Measurements from ENCODE around the gene JPT1.
"Not testable (repeated sequence)": the region's sequence is repeated elsewhere in the genome, so short reads cannot be mapped to it uniquely, and the experiment has no call there.

The JPT1 gene

GRCh38 chr17:75128694-75129505 is 25.4 kb downstream of the JPT1 start:
- DNase-seq (ENCODE audit: low read depth): no peak
- H3K4me3 ChIP-seq (ENCODE audit: low read depth, low read length): no peak overlapping the region
- TF ChIP-seq, protein P1, sequence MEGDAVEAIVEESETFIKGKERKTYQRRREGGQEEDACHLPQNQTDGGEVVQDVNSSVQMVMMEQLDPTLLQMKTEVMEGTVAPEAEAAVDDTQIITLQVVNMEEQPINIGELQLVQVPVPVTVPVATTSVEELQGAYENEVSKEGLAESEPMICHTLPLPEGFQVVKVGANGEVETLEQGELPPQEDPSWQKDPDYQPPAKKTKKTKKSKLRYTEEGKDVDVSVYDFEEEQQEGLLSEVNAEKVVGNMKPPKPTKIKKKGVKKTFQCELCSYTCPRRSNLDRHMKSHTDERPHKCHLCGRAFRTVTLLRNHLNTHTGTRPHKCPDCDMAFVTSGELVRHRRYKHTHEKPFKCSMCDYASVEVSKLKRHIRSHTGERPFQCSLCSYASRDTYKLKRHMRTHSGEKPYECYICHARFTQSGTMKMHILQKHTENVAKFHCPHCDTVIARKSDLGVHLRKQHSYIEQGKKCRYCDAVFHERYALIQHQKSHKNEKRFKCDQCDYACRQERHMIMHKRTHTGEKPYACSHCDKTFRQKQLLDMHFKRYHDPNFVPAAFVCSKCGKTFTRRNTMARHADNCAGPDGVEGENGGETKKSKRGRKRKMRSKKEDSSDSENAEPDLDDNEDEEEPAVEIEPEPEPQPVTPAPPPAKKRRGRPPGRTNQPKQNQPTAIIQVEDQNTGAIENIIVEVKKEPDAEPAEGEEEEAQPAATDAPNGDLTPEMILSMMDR (IDR thresholded peaks at IDR 0.05; ENCODE audit: insufficient read depth, low read depth, low read length, missing control alignments): no peak

- not testable (repeated sequence) for H3K4me3 ChIP-seq (ENCODE audit: low read depth, low read length)
Measured at GRCh38 chr17:75127936-75128335, 26.4 kb downstream of the JPT1 start.

GRCh38 chr17:75126954-75127353 is 27.4 kb downstream of the JPT1 start:
- no peak overlapping the region for H3K4me3 ChIP-seq (ENCODE audit: low read depth, low read length)
- no peak for DNase-seq (ENCODE audit: low read depth)
- TF ChIP-seq, protein P1 (IDR thresholded peaks at IDR 0.05; ENCODE audit: insufficient read depth, low read depth, low read length, missing control alignments): no peak

More at GRCh38 chr17:75127936-75128335, 26.4 kb downstream of the JPT1 start:
- DNase-seq (ENCODE audit: low read depth): not testable (repeated sequence)

DNA sequence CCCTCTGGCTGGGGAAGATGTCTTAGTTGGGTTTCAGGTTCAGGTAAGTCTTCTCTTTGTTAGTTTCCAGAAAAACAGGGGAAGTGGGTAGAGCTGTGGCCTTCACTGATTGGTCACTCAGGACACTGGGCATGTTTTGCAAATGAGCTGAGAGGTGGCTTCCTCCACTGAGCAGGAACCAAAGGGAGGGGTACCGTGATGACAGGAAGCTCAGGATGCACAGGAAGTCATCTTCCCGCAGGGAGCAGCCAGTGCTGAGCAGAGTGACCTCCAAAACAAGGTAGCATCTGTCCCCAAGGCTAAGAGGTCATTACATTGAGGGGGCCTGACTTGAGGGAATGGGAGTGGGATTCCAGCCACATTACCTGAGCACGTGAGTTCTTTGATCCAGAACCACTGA is 28.3 kb downstream of the JPT1 start:
- DNase-seq (ENCODE audit: low read depth): peak; percentile 66
- H3K4me3 ChIP-seq (ENCODE audit: low read depth, low read length): no peak overlapping the region
- TF ChIP-seq, protein P1 (IDR thresholded peaks at IDR 0.05; ENCODE audit: insufficient read depth, low read depth, low read length, missing control alignments): no peak

- no peak for DNase-seq (ENCODE audit: low read depth)
- H3K4me3 ChIP-seq (ENCODE audit: low read depth, low read length): no peak overlapping the region
- TF ChIP-seq, protein P1 (IDR thresholded peaks at IDR 0.05; ENCODE audit: insufficient read depth, low read depth, low read length, missing control alignments): no peak
Measured at GRCh38 chr17:75124819-75125162, 29.5 kb downstream of the JPT1 start.

GRCh38 chr17:75124041-75124818 is 30.1 kb downstream of the JPT1 start:
- H3K4me3 ChIP-seq (ENCODE audit: low read depth, low read length): no peak overlapping the region
- TF ChIP-seq, protein P1 (IDR thresholded peaks at IDR 0.05; ENCODE audit: insufficient read depth, low read depth, low read length, missing control alignments): no peak
- DNase-seq (ENCODE audit: low read depth): no peak

- no peak for DNase-seq (ENCODE audit: low read depth)
- H3K4me3 ChIP-seq (ENCODE audit: low read depth, low read length): no peak overlapping the region
- TF ChIP-seq, protein P1 (IDR thresholded peaks at IDR 0.05; ENCODE audit: insufficient read depth, low read depth, low read length, missing control alignments): no peak
Measured at GRCh38 chr17:75118307-75118706, 36.0 kb downstream of the JPT1 start.
